H9 (cell line): ENCODE data around the gene HS6ST1. TPM values are rescaled to one million over a fixed set of nuclear protein-coding genes. Genes with fewer than 3 reads are reported as not detected.

Experiments used
- DNase-seq: peaks from one replicate; pipeline ENCODE4 v3.0.0-alpha.2; 2017
- H2AFZ ChIP-seq: one replicate; pipeline ENCODE4 v1.6.1; 2013; ENCODE audit warnings: mild to moderate bottlenecking, low read length, control low read depth, moderate library complexity
- H2AK5ac ChIP-seq: 2 replicates; pipeline ENCODE4 v1.6.1; 2013; ENCODE audit warnings: low read length, control low read depth, mixed read lengths; ENCODE audit not compliant: insufficient read length
- H2BK120ac ChIP-seq: one replicate; pipeline ENCODE4 v1.6.1; 2013; ENCODE audit warnings: low read depth, mild to moderate bottlenecking, low read length, control low read depth, inconsistent platforms; ENCODE audit not compliant: poor library complexity, severe bottlenecking
- H2BK12ac ChIP-seq: 2 replicates; pipeline ENCODE4 v1.6.1; 2013; ENCODE audit warnings: low read length, control low read depth, mixed read lengths, low read depth; ENCODE audit not compliant: insufficient read length
- H2BK15ac ChIP-seq: 2 replicates; pipeline ENCODE4 v1.6.1; 2013; ENCODE audit warnings: low read depth, low read length, control low read depth
- H2BK20ac ChIP-seq: one replicate; pipeline ENCODE4 v1.6.1; 2013; ENCODE audit warnings: low read depth, mild to moderate bottlenecking, low read length, control low read depth, inconsistent platforms; ENCODE audit not compliant: poor library complexity, severe bottlenecking
- H2BK5ac ChIP-seq: 2 replicates; pipeline ENCODE4 v1.6.1; 2013; ENCODE audit warnings: low read length, control low read depth, mixed read lengths; ENCODE audit not compliant: insufficient read length
- H3K14ac ChIP-seq: 2 replicates; pipeline ENCODE4 v1.6.1; 2013; ENCODE audit warnings: low read length, control low read depth; ENCODE audit not compliant: insufficient read depth
- H3K18ac ChIP-seq: 2 replicates; pipeline ENCODE4 v1.6.1; 2013; ENCODE audit warnings: low read depth, mild to moderate bottlenecking, mixed read lengths, low read length, control low read depth; ENCODE audit not compliant: insufficient read length
- H3K23ac ChIP-seq: 2 replicates; pipeline ENCODE4 v1.6.1; 2013; ENCODE audit warnings: low read length, control low read depth, mixed read lengths, low read depth; ENCODE audit not compliant: insufficient read length
- H3K23me2 ChIP-seq: 2 replicates; pipeline ENCODE4 v1.6.1; 2013; ENCODE audit warnings: low read depth, mild to moderate bottlenecking, mixed read lengths, low read length, control low read depth; ENCODE audit not compliant: insufficient read length, poor library complexity, severe bottlenecking
- H3K27ac ChIP-seq: 2 replicates; pipeline ENCODE4 v1.5.1; 2013; ENCODE audit warnings: low read length, control low read depth, mixed read lengths, low read depth; ENCODE audit not compliant: insufficient read length
- H3K27me3 ChIP-seq: 2 replicates; pipeline ENCODE4 v1.6.1; 2013; ENCODE audit warnings: low read length, control low read depth, inconsistent platforms; ENCODE audit not compliant: insufficient read depth
- H3K4ac ChIP-seq: 2 replicates; pipeline ENCODE4 v1.6.1; 2013; ENCODE audit warnings: low read depth, mild to moderate bottlenecking, control low read depth, inconsistent platforms, low read length, moderate library complexity
- H3K4me1 ChIP-seq: 2 replicates; pipeline ENCODE4 v1.6.1; 2013; ENCODE audit warnings: low read length, control low read depth, inconsistent platforms; ENCODE audit not compliant: insufficient read depth
- H3K4me2 ChIP-seq: 2 replicates; pipeline ENCODE4 v1.6.1; 2013; ENCODE audit warnings: low read length, control low read depth, mixed read lengths; ENCODE audit not compliant: insufficient read length, insufficient read depth
- H3K56ac ChIP-seq: 2 replicates; pipeline ENCODE4 v1.6.1; 2013; ENCODE audit warnings: low read depth, mild to moderate bottlenecking, mixed read lengths, low read length, control low read depth; ENCODE audit not compliant: insufficient read length
- H3K79me1 ChIP-seq: 2 replicates; pipeline ENCODE4 v1.6.1; 2013; ENCODE audit warnings: low read depth, mild to moderate bottlenecking, moderate library complexity, low read length, control low read depth, inconsistent platforms; ENCODE audit not compliant: insufficient read depth, poor library complexity, severe bottlenecking
- H3K79me2 ChIP-seq: 2 replicates; pipeline ENCODE4 v1.6.1; 2013; ENCODE audit warnings: low read length, control low read depth, inconsistent platforms; ENCODE audit not compliant: insufficient read depth
- H3K9ac ChIP-seq: 2 replicates; pipeline ENCODE4 v1.6.1; 2013; ENCODE audit warnings: low read length, control low read depth, mixed read lengths; ENCODE audit not compliant: insufficient read length; ENCODE audit errors: extremely low read depth
- H3K9me3 ChIP-seq: one replicate; pipeline ENCODE4 v1.6.1; 2013; ENCODE audit warnings: low read depth, low read length, inconsistent platforms; ENCODE audit not compliant: control insufficient read depth
- H3T11ph ChIP-seq: one replicate; pipeline ENCODE4 v1.6.1; 2013; ENCODE audit warnings: mild to moderate bottlenecking, low read length, control low read depth, inconsistent platforms
- H4K20me1 ChIP-seq: one replicate; pipeline ENCODE4 v1.6.1; 2013; ENCODE audit not compliant: control insufficient read depth, insufficient read length, insufficient read depth
- H4K5ac ChIP-seq: 2 replicates; pipeline ENCODE4 v1.6.1; 2013; ENCODE audit warnings: low read depth, mild to moderate bottlenecking, mixed read lengths, low read length, control low read depth; ENCODE audit not compliant: insufficient read length
- H4K8ac ChIP-seq: replicated peaks from 2 replicates; pipeline ENCODE4 v1.6.1; 2013; ENCODE audit warnings: low read length, control low read depth, mixed read lengths, low read depth; ENCODE audit not compliant: insufficient read length
- H4K91ac ChIP-seq: 2 replicates; pipeline ENCODE4 v1.6.1; 2013; ENCODE audit warnings: low read depth, mild to moderate bottlenecking, moderate library complexity, mixed read lengths, low read length, control low read depth; ENCODE audit not compliant: insufficient read length
- H3K27ac Mint-ChIP-seq, 3 experiments: 2 replicates in 2 of 3; 3 replicates in 1 of 3; pipeline ENCODE4 v1.8.0; 2020 to 2021; ENCODE audit warnings: mixed read lengths in 3 of 3, mild to moderate bottlenecking in 1 of 3, moderate library complexity in 1 of 3
- H3K27me3 Mint-ChIP-seq: 2 replicates; pipeline ENCODE4 v1.8.0; 2021; ENCODE audit warnings: low read depth, mild to moderate bottlenecking, moderate library complexity, mixed read lengths
- H3K36me3 Mint-ChIP-seq, 3 experiments: 2 replicates in 2 of 3; 3 replicates in 1 of 3; pipeline ENCODE4 v1.8.0; 2020 to 2021; ENCODE audit warnings: low read depth in 3 of 3, mixed read lengths in 3 of 3; ENCODE audit not compliant: insufficient read depth in 1 of 3
- H3K4me1 Mint-ChIP-seq, 2 experiments: 2 replicates each; pipeline ENCODE4 v1.8.0; 2020; ENCODE audit warnings: mixed read lengths in 2 of 2
- H3K4me3 Mint-ChIP-seq, 2 experiments: 2 replicates in 1 of 2; 3 replicates in 1 of 2; pipeline ENCODE4 v1.8.0; 2020 to 2021; ENCODE audit warnings: mild to moderate bottlenecking in 2 of 2, mixed read lengths in 2 of 2, moderate library complexity in 1 of 2
- H3K9me3 Mint-ChIP-seq, 2 experiments: 2 replicates in 1 of 2; 3 replicates in 1 of 2; pipeline ENCODE4 v1.8.0; 2020; ENCODE audit warnings: mild to moderate bottlenecking in 2 of 2, mixed read lengths in 2 of 2, moderate library complexity in 1 of 2
- WGBS: extraction: QIAGEN DNeasy Blood & Tissue Kit; methylation state at CpG from one replicate; pipeline ENCODE4 v1.1.7; 2013; ENCODE audit warnings: missing lambda C conversion rate, low lambda C conversion rate, mixed read lengths; ENCODE audit not compliant: insufficient read length; ENCODE audit errors: extremely low coverage; 5-methylcytosine and 5-hydroxymethylcytosine counted together
- total RNA-seq: library from RNA; stranded (reverse); gene quantifications from 2 replicates; pipeline ENCODE4 v1.2.1, GENCODE V29; 2021
- TF ChIP-seq, protein P1 (sequence below): fragments of 200-600 bp; sonication (generic); conservative IDR thresholded peaks from 3 replicates; pipeline ENCODE4 v1.8.0; 2021; ENCODE audit warnings: antibody characterized with exemption, mild to moderate bottlenecking

The HS6ST1 gene
- total RNA-seq, 1 experiment from 2014 or later, result 60.2 TPM

GRCh38 chr2:128249555-128249954 is 69.1 kb downstream of the HS6ST1 start:
- Histone ChIP-seq H2BK12ac (no peak overlapping the region), H3K23ac (no peak overlapping the region), H3K23me2 (no peaks in the 10 kb centered on the region), H2BK120ac (no peak overlapping the region), H2BK5ac (no peak overlapping the region), H3K27me3 (no peaks in the 10 kb centered on the region), H3K79me1 (no peaks in the 10 kb centered on the region), H2AFZ (no peak overlapping the region), H2BK15ac (no peak overlapping the region), H3K18ac (no peak overlapping the region), H3T11ph (no peak overlapping the region), H3K4ac (no peak overlapping the region), H3K4me2 (no peak overlapping the region), H2AK5ac (no peak overlapping the region), H3K79me2 (no peaks in the 10 kb centered on the region), H4K5ac (no peak overlapping the region), H4K20me1 (no peaks in the 10 kb centered on the region), H3K27ac (no peak overlapping the region), H2BK20ac (no peak overlapping the region), H3K9me3 (no peaks in the 10 kb centered on the region), H3K56ac (no peak overlapping the region), H3K9ac (no peak overlapping the region), H3K14ac (no peak overlapping the region), H4K91ac (no peak overlapping the region), H3K4me1 (no peaks in the 10 kb centered on the region), H4K8ac (no peak overlapping the region)
- Mint-ChIP-seq H3K36me3 (no peaks in the 10 kb centered on the region), H3K27me3 (no peaks in the 10 kb centered on the region; the same call in 1 of the 2 replicates), H3K27ac (no peak overlapping the region; a peak in 2 of 7 replicates), H3K9me3 (no peaks in the 10 kb centered on the region), H3K4me1 (peaks cover 3 to 6% of the 10 kb centered on the region in 2 experiments; a peak in 3 of 4 replicates), H3K4me3 (no peak overlapping the region)
- no peak for DNase-seq
- no CpG with 5 or more reads among the region's 2 CpGs for WGBS
- TF ChIP-seq, protein P1, sequence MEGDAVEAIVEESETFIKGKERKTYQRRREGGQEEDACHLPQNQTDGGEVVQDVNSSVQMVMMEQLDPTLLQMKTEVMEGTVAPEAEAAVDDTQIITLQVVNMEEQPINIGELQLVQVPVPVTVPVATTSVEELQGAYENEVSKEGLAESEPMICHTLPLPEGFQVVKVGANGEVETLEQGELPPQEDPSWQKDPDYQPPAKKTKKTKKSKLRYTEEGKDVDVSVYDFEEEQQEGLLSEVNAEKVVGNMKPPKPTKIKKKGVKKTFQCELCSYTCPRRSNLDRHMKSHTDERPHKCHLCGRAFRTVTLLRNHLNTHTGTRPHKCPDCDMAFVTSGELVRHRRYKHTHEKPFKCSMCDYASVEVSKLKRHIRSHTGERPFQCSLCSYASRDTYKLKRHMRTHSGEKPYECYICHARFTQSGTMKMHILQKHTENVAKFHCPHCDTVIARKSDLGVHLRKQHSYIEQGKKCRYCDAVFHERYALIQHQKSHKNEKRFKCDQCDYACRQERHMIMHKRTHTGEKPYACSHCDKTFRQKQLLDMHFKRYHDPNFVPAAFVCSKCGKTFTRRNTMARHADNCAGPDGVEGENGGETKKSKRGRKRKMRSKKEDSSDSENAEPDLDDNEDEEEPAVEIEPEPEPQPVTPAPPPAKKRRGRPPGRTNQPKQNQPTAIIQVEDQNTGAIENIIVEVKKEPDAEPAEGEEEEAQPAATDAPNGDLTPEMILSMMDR, result no peak
